ENCODE measurements around the gene ELN.
"Not testable (repeated sequence)": the region's sequence is repeated elsewhere in the genome, so short reads cannot be mapped to it uniquely, and the experiment has no call there.

ELN gene

DNA sequence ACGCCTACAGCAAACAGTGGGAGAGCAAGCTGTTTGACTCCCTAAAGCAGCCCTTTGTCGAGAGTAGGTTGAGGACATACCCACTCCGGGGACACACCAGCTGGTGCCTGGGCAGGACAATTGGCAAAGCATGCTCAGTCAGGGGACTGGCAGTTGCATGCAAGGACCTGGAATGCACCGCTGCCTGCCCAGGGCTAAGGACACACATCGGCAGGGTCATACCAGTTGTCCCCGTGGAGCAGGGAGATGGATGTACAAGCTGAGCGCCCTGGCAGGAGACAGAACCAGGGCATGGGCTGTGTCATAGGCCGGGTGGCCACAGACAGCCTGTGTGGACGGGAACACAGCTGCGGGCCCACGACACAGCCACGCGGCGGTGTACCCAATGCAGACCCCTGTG is 18.3 kb upstream of the ELN start:
- no peak for DNase-seq (ENCODE audit: low read depth)
- no peak for TF ChIP-seq CTCF (conservative IDR thresholded peaks at IDR 0.05; ENCODE audit: low read depth, low read length)
- no peak overlapping the region for H3K4me3 ChIP-seq (ENCODE audit: low read length)

- DNase-seq (ENCODE audit: low read depth), result no peak
- H3K4me3 ChIP-seq (ENCODE audit: low read length), result no peak overlapping the region
- no peak for TF ChIP-seq CTCF (conservative IDR thresholded peaks at IDR 0.05; ENCODE audit: low read depth, low read length)
Measured at GRCh38 chr7:74010407-74010806, 17.6 kb upstream of the ELN start.

GRCh38 chr7:74011421-74011820 is 16.6 kb upstream of the ELN start:
- DNase-seq (ENCODE audit: low read depth); H3K4me3 ChIP-seq (ENCODE audit: low read length): not testable (repeated sequence)

DNA sequence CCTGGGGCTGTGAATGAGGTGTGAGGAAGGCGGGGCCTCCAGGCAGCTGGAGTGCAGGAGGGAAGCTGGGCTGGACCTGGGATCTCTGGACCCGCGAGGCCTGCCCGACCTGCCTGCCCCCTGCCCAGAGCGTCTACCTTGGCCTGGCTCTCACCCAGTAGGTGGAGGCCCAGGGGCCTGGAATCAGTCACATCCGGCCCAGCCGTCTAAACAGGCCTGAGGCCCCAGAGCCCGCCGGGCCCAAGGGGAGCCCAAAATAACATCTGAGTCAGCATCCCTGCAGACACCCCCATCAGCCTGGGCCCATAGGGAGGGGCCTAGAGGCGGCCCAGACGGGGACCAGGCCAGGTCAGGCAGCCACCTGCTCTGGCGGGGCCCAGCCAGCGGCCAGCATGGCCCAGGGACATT is 15.1 kb upstream of the ELN start:
- no peak overlapping the region for H3K4me3 ChIP-seq (ENCODE audit: low read length)
- no peak for DNase-seq (ENCODE audit: low read depth)
- TF ChIP-seq CTCF (conservative IDR thresholded peaks at IDR 0.05; ENCODE audit: low read depth, low read length), result no peak

GRCh38 chr7:74013539-74014272 is 14.3 kb upstream of the ELN start:
- no peak overlapping the region for H3K4me3 ChIP-seq (ENCODE audit: low read length)
- peak; percentile 84 for DNase-seq (ENCODE audit: low read depth)
- TF ChIP-seq CTCF (conservative IDR thresholded peaks at IDR 0.05; ENCODE audit: low read depth, low read length), result no peak

GRCh38 chr7:74014931-74015330 is 13.0 kb upstream of the ELN start:
- no peak overlapping the region for H3K4me3 ChIP-seq (ENCODE audit: low read length)
- no peak for DNase-seq (ENCODE audit: low read depth)
- TF ChIP-seq CTCF (conservative IDR thresholded peaks at IDR 0.05; ENCODE audit: low read depth, low read length), result no peak

DNA sequence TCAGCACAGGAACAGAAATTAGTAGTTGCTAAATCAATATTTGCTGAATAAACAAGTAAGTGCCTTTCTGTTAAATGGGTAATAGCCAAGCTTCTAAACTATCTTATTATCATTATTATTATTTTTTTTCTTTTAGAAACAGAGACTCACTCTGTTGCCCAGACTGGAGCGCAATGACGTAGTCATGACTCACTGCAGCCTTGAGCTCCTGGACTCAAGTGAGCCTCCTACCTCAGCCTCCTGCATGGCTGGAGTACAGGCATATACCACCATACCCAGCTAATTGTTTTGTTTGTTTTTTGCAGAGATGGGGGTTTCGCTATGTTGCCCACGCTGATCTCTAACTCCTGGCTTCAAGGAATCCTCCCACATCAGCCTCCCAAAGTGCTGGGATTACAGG is 12.3 kb upstream of the ELN start:
- DNase-seq (ENCODE audit: low read depth), result no peak
- TF ChIP-seq CTCF (conservative IDR thresholded peaks at IDR 0.05; ENCODE audit: low read depth, low read length), result no peak
- no peak overlapping the region for H3K4me3 ChIP-seq (ENCODE audit: low read length)
